GM06990 (cell line): ENCODE data around the gene SEMA6B.

Experiments used
- DNase-seq: peaks from one replicate; pipeline ENCODE4 v3.0.0-alpha.2; 2011; ENCODE audit not compliant: insufficient read length; ENCODE audit errors: extremely low read depth
- H3K27me3 ChIP-seq: replicated peaks from 2 replicates; pipeline ENCODE4 v1.6.0; 2011; ENCODE audit warnings: low read length; ENCODE audit not compliant: control insufficient read depth, insufficient read depth
- H3K36me3 ChIP-seq: 2 replicates; pipeline ENCODE4 v1.5.1; 2011; ENCODE audit warnings: low read length; ENCODE audit not compliant: control insufficient read depth, insufficient read depth
- H3K4me3 ChIP-seq: replicated peaks from 2 replicates; pipeline ENCODE4 v1.5.1; 2011; ENCODE audit warnings: low read depth, mild to moderate bottlenecking, control low read depth, low read length
- TF ChIP-seq, protein P1 (sequence below): IDR thresholded peaks from 2 replicates; pipeline ENCODE4 v1.5.1; 2011; ENCODE audit warnings: low read length, control low read depth, mild to moderate bottlenecking, inconsistent platforms; ENCODE audit not compliant: insufficient read depth, poor library complexity, severe bottlenecking

SEMA6B gene

DNA sequence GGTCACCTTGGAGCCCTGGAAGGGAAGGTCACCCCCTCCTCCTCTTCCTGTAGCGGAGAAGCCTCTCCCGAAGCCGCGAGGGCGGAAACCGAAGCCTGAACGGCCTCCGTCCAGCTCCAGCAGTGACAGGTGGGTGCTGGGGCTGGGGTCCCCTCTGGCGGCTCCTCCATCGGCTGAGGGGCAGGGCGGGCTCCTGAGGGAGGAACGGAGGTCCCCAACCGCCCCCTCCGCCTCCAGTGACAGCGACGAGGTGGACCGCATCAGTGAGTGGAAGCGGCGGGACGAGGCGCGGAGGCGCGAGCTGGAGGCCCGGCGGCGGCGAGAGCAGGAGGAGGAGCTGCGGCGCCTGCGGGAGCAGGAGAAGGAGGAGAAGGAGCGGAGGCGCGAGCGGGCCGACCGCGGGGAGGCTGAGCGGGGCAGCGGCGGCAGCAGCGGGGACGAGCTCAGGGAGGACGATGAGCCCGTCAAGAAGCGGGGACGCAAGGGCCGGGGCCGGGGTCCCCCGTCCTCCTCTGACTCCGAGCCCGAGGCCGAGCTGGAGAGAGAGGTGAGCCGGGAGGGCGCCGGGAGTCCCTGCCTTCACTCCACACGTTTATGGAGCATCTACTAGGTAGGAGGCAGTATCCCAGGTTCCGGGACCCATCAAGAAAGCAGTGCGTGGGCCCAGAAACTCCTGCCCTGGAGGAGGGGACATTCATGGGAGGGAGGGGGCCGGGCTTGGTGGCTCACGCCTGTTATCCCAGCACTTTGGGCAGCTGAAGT lies 65.4 kb downstream of the SEMA6B start:
- DNase-seq: no peak
- Histone ChIP-seq H3K36me3 (peaks cover 26% of the 10 kb centered on the region), H3K4me3 (no peak overlapping the region), H3K27me3 (no peaks in the 10 kb centered on the region)
- TF ChIP-seq, protein P1, sequence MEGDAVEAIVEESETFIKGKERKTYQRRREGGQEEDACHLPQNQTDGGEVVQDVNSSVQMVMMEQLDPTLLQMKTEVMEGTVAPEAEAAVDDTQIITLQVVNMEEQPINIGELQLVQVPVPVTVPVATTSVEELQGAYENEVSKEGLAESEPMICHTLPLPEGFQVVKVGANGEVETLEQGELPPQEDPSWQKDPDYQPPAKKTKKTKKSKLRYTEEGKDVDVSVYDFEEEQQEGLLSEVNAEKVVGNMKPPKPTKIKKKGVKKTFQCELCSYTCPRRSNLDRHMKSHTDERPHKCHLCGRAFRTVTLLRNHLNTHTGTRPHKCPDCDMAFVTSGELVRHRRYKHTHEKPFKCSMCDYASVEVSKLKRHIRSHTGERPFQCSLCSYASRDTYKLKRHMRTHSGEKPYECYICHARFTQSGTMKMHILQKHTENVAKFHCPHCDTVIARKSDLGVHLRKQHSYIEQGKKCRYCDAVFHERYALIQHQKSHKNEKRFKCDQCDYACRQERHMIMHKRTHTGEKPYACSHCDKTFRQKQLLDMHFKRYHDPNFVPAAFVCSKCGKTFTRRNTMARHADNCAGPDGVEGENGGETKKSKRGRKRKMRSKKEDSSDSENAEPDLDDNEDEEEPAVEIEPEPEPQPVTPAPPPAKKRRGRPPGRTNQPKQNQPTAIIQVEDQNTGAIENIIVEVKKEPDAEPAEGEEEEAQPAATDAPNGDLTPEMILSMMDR: no peak

DNA sequence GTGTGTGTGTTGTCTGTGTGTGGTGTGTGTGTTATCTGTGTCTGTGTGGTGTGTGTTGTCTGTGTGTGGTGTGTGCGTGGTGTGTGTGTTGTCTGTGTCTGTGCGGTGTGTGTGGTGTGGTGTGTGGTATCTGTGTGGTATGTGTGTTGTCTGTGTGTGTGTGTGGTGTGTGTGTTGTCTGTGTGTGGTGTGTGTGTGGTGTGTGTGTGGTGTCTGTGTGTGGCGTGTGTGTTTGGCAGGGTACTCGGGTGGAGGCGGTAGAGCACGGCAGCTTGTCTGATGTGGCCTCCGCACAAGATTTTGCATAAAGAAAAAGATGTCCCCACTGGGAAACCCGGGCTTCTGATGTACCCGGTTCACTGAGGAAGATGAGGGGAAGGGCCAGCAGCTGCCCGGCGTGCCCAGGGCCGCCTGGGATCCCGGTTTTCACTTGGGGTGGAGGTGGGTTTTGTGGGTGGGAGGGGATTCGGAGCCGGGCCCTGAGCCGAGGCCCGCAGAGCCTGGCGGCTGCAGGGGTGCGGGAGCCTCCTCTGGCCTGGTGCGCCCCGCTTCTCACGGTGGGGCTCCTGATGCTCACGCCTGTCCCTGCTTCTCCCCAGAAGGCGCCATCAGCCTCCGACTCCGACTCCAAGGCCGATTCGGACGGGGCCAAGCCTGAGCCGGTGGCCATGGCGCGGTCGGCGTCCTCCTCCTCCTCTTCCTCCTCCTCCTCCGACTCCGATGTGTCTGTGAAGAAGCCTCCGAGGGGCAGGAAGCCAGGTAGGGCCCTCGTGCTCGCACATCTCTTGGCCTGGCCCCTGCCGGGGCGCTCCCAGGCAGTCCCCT lies 66.2 kb downstream of the SEMA6B start:
- Histone ChIP-seq H3K36me3 (peaks cover 24% of the 10 kb centered on the region), H3K27me3 (no peaks in the 10 kb centered on the region), H3K4me3 (no peak overlapping the region)
- DNase-seq: no peak
- TF ChIP-seq, protein P1: no peak
